ENCODE measurements around the gene FCAMR.
A peak's percentile ranks its signal among the peaks of the same experiment; 100 is the strongest.

The FCAMR gene

GRCh38 chr1:206975306-206975705 is 5.0 kb upstream of the FCAMR start:
- Mint-ChIP-seq H3K4me1 (peaks cover 3% of the 10 kb centered on the region), H3K27ac (no peak overlapping the region), H3K27me3 (no peaks in the 10 kb centered on the region), H3K36me3 (ENCODE audit: low read depth) (no peaks in the 10 kb centered on the region), H3K9me3 (no peaks in the 10 kb centered on the region), H3K4me3 (no peak overlapping the region)
- ATAC-seq, result no peak
- no peak for DNase-seq

- no peaks in the 10 kb centered on the region for H3K27me3 Mint-ChIP-seq
- ATAC-seq (no peak), DNase-seq (no peak)
- H3K4me1 Mint-ChIP-seq, result no peaks in the 10 kb centered on the region
- H3K9me3 Mint-ChIP-seq, result no peaks in the 10 kb centered on the region
- no peak overlapping the region for H3K4me3 Mint-ChIP-seq
- H3K36me3 Mint-ChIP-seq (ENCODE audit: low read depth), result no peaks in the 10 kb centered on the region
- H3K27ac Mint-ChIP-seq, result no peak overlapping the region
Measured at GRCh38 chr1:206974140-206974539, 3.9 kb upstream of the FCAMR start.

DNA sequence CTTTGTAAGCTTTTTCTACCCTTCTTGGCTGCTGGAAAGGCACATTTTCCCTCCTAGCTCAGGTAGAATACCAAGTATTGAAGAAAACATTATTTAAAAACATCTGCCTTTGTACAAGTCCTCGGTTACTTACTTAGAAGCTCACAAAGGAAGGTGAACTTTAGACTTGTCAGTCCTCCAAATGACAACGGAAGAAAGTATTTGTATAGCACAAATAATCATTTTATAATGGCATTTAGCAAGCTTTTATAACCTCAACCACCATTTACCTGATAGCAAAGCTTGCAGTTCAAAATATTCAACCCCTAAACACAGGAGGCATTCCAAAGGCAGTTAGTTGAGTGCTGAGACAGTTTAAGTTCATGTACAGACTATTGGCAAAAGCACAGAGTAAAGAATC is 2.5 kb upstream of the FCAMR start:
- no peaks in the 10 kb centered on the region for H3K36me3 Mint-ChIP-seq (ENCODE audit: low read depth)
- no peaks in the 10 kb centered on the region for H3K27me3 Mint-ChIP-seq
- peaks cover 7% of the 10 kb centered on the region for H3K4me1 Mint-ChIP-seq
- H3K9me3 Mint-ChIP-seq, result no peaks in the 10 kb centered on the region
- H3K27ac Mint-ChIP-seq, result no peak overlapping the region
- ATAC-seq (no peak), DNase-seq (no peak)
- H3K4me3 Mint-ChIP-seq, result no peak overlapping the region

DNA sequence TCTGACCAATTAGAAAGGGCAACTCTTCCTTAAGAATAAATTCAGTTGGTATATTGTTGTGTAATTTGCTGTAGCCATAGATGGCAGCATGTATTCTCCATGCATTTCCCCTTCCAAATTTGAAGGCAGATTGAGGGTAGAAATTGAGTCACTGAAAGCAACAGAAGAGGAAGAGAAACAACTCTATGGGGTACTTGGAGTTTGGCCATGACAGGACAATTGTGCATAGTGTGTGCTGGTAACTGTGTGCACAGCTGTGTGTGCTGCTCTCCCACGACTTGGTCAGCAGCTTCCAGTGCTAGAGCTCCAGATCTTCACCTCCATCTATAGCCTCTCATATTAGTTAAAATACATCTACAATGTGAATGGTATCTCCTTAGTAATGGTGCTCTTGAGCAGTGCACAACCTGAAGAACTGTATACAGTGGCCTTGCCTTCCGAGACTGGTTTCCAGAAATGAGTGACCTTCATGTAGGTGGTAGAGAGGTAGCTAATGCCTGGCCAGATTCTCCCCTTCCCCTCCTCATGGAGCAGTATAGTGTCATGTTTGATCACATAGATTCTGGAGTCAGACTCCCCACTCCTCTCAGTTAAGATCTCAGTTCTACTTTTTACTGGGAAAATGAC is 882 bp upstream of the FCAMR start:
- no peak for DNase-seq
- Mint-ChIP-seq H3K4me1 (peaks cover 19% of the 10 kb centered on the region), H3K27ac (no peak overlapping the region)

GRCh38 chr1:206969090-206969489 is 1.2 kb downstream of the FCAMR start:
- Mint-ChIP-seq H3K36me3 (ENCODE audit: low read depth) (no peaks in the 10 kb centered on the region), H3K27ac (no peak overlapping the region)
- ATAC-seq, result no peak

More for the DNA sequence above, 882 bp upstream of the FCAMR start:
- Mint-ChIP-seq H3K9me3 (no peaks in the 10 kb centered on the region), H3K4me3 (no peak overlapping the region), H3K27me3 (no peaks in the 10 kb centered on the region), H3K36me3 (ENCODE audit: low read depth) (no peaks in the 10 kb centered on the region)
- ATAC-seq, result no peak

GRCh38 chr1:206967096-206967849 is 3.0 kb downstream of the FCAMR start:
- DNase-seq, result no peak
- Mint-ChIP-seq H3K9me3 (no peaks in the 10 kb centered on the region), H3K4me1 (peaks cover 29% of the 10 kb centered on the region), H3K4me3 (no peak overlapping the region), H3K27ac (no peak overlapping the region), H3K36me3 (ENCODE audit: low read depth) (no peaks in the 10 kb centered on the region), H3K27me3 (no peaks in the 10 kb centered on the region)
- peak; percentile 38 for ATAC-seq

More at GRCh38 chr1:206969090-206969489, 1.2 kb downstream of the FCAMR start:
- H3K9me3 Mint-ChIP-seq, result no peaks in the 10 kb centered on the region
- peaks cover 19% of the 10 kb centered on the region for H3K4me1 Mint-ChIP-seq
- no peaks in the 10 kb centered on the region for H3K27me3 Mint-ChIP-seq
- DNase-seq, result no peak
- H3K4me3 Mint-ChIP-seq, result no peak overlapping the region

DNA sequence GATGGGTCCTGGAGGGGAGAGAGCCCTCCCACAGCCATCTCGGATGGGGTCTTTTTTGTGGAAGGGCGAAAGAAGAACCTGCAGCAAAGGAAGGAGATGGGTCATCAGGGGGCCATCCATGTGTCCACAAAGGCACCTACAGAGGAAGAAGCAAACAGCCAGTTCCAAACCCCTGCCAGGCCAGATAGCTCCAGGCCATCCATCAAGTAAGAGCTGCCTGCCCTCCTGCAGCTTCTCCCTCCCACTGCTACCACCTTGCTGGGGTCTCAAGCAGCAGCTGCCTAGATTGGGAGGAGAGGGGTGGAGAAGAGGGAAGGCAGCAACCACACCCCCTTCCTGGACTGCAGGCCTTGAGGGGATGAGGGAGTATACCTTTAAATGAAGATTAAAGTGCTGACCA is 4.5 kb downstream of the FCAMR start:
- peaks cover 33% of the 10 kb centered on the region for H3K4me1 Mint-ChIP-seq
- no peak for ATAC-seq
- no peak overlapping the region for H3K27ac Mint-ChIP-seq
- no peaks in the 10 kb centered on the region for H3K27me3 Mint-ChIP-seq
- no peak overlapping the region for H3K4me3 Mint-ChIP-seq
- H3K36me3 Mint-ChIP-seq (ENCODE audit: low read depth), result no peaks in the 10 kb centered on the region
- H3K9me3 Mint-ChIP-seq, result no peaks in the 10 kb centered on the region
- DNase-seq, result no peak

GRCh38 chr1:206963740-206964139 is 6.5 kb downstream of the FCAMR start:
- H3K36me3 Mint-ChIP-seq (ENCODE audit: low read depth), result no peaks in the 10 kb centered on the region
- H3K27me3 Mint-ChIP-seq, result peaks cover 3% of the 10 kb centered on the region
- DNase-seq (no peak), ATAC-seq (no peak)
- H3K4me1 Mint-ChIP-seq, result peaks cover 33% of the 10 kb centered on the region
- no peaks in the 10 kb centered on the region for H3K9me3 Mint-ChIP-seq
- H3K27ac Mint-ChIP-seq, result no peak overlapping the region
- H3K4me3 Mint-ChIP-seq, result no peak overlapping the region

DNA sequence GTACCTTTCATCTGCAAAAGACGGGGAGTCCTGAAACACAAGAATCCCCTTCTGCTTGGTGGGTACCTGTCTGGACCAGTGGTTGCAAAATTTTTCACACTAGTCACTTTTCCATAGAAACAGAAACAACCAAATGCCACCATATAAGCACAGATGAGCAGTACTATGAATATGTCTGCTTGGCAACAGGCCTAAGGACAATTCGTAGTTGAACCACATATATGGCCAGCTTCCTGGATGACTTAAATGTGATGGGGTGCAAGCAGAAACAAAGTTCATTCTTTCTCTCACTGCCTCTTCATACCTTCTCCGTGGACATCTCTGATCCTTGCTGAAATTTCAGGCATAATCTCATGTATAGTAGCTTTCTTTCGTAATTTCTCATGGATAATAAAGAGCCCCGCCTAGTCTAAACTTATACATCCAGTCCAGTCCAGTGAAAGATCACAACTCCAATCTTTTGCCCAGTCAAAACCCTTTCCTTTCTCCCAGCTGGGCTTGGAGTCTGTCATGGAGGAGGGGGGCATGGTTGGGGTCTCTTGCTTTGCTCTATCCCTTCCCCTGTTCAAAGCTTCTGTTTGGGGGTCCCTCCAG is 7.0 kb downstream of the FCAMR start:
- Mint-ChIP-seq H3K4me3 (no peak overlapping the region), H3K9me3 (no peaks in the 10 kb centered on the region), H3K36me3 (ENCODE audit: low read depth) (no peaks in the 10 kb centered on the region), H3K27me3 (peaks cover 3% of the 10 kb centered on the region), H3K4me1 (peaks cover 30% of the 10 kb centered on the region), H3K27ac (no peak overlapping the region)
- no peak for DNase-seq
- ATAC-seq, result peak; percentile 47

- Mint-ChIP-seq H3K4me1 (peaks cover 21% of the 10 kb centered on the region), H3K36me3 (ENCODE audit: low read depth) (no peaks in the 10 kb centered on the region), H3K4me3 (no peak overlapping the region), H3K27me3 (peaks cover 3% of the 10 kb centered on the region), H3K27ac (no peak overlapping the region), H3K9me3 (no peaks in the 10 kb centered on the region)
- ATAC-seq, result no peak
- DNase-seq, result no peak
Measured at GRCh38 chr1:206962272-206962671, 8.0 kb downstream of the FCAMR start.

DNA sequence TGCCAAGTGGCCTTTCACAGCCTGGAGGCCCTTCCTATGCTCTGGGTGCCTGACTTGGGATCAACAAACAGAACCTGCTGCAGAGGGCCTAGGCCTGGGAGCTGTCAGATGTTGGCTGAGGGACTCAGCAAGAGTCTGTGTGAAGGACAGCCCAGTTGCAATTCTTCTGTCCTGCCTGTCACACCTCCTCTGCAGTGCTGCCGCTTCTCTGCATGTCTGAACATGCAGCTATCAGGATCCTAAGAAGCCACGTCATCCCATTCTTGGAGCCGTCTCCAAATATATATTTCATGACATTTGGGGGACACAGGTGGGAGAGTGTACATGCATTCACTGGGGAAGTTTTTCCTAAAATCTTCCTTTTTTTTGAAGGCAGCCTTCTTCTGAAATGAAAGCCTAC is 8.6 kb downstream of the FCAMR start:
- Mint-ChIP-seq H3K4me3 (no peak overlapping the region), H3K36me3 (ENCODE audit: low read depth) (no peaks in the 10 kb centered on the region), H3K9me3 (no peaks in the 10 kb centered on the region), H3K27me3 (peaks cover 3% of the 10 kb centered on the region), H3K4me1 (peaks cover 16% of the 10 kb centered on the region), H3K27ac (no peak overlapping the region)
- ATAC-seq, result no peak
- no peak for DNase-seq

DNA sequence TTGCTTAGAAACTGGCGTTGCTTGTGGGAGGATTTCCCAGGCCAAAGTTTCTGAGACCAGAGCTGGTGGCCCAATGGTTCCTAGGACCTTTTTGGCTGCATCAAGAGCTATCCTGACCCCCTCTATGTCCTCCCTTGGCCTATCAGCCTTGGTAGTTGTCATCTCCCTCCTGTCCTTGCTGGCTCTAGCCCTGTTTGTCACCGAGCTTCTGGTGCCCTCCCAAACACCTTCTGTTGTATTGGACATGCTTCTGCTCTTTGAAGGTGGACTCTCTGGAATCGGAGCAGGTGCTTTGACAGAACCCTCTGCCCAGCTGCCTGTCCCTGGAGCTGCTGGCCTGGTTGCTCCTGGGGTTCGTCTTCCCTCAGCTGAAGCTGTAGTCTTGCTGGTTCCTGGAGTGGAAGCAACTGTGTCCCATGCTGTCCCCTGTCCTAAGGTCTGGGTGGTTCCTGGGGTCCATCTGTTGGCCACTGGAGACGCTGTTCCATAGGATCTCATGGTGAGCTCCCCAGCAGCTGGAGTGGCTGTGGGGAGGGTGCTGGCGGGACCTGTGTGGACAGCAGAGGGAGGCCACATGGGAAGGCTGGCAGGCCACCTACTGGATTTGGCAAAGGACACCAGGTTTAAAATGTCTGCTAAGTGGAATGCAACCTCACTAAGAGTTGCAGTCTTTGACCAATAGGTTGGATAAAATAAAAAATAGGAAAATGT is 9.4 kb downstream of the FCAMR start:
- Mint-ChIP-seq H3K4me3 (no peak overlapping the region), H3K27ac (no peak overlapping the region), H3K27me3 (peaks cover 3% of the 10 kb centered on the region), H3K4me1 (peaks cover 14% of the 10 kb centered on the region), H3K36me3 (ENCODE audit: low read depth) (no peaks in the 10 kb centered on the region), H3K9me3 (no peaks in the 10 kb centered on the region)
- DNase-seq (no peak), ATAC-seq (no peak)

DNA sequence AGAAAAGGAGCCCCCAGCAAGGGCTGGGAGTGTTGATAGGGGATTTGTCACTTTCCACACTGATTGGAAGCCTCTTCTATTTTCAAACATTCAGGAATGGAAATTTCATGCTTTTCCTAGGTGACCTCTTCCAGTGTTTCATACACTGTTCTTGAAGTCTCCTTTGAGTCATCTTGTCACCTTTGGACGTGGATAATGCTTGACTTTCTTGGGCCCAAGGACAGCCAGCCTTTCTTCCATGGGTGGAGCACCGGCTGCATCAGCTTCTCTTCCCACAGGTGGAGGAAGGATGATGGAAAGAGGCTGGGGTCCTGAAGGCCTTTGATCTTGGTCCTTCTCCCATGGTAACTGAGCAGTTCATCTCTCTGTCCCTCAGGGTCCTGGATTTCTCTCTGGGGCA is 12.1 kb downstream of the FCAMR start:
- H3K4me3 Mint-ChIP-seq, result no peak overlapping the region
- ATAC-seq, result no peak
- no peaks in the 10 kb centered on the region for H3K36me3 Mint-ChIP-seq (ENCODE audit: low read depth)
- H3K27ac Mint-ChIP-seq, result no peak overlapping the region
- peaks cover 3% of the 10 kb centered on the region for H3K27me3 Mint-ChIP-seq
- peaks cover 24% of the 10 kb centered on the region for H3K4me1 Mint-ChIP-seq
- H3K9me3 Mint-ChIP-seq, result no peaks in the 10 kb centered on the region
- no peak for DNase-seq

DNA sequence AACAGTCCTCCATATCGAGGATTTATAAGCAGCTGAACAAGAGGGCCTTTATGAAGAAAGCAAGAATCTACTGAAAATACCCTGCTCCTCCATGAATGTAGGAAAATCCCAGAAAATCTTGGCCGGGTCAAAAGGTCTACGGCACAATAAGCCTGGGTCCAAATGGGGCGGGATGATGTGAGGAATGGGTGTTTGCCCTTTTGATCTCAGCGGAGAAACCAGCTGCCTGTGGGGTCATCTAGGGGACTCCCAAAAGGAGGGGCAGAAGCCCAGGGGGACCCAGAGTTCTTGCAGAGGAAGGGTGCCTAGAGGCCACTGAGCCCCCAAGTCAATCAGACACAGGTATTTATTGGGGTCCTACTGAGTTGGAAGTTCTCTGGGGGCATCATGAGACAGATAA is 12.6 kb downstream of the FCAMR start:
- no peak for ATAC-seq
- Mint-ChIP-seq H3K9me3 (no peaks in the 10 kb centered on the region), H3K4me1 (peaks cover 21% of the 10 kb centered on the region), H3K27ac (no peak overlapping the region), H3K36me3 (ENCODE audit: low read depth) (no peaks in the 10 kb centered on the region), H3K4me3 (no peak overlapping the region), H3K27me3 (peaks cover 3% of the 10 kb centered on the region)
- no peak for DNase-seq
